NCI-H748 (cell line): Measurements from ENCODE around the gene IFITM5.
"Not testable (repeated sequence)": the region's sequence is repeated elsewhere in the genome, so short reads cannot be mapped to it uniquely, and the experiment has no call there.

Experiments used
- DNase-seq: peaks from one replicate; lab custom pipeline; 2025; ENCODE audit not compliant: unreplicated experiment; lab: John Stamatoyannopoulos, UW

Gene IFITM5

DNA sequence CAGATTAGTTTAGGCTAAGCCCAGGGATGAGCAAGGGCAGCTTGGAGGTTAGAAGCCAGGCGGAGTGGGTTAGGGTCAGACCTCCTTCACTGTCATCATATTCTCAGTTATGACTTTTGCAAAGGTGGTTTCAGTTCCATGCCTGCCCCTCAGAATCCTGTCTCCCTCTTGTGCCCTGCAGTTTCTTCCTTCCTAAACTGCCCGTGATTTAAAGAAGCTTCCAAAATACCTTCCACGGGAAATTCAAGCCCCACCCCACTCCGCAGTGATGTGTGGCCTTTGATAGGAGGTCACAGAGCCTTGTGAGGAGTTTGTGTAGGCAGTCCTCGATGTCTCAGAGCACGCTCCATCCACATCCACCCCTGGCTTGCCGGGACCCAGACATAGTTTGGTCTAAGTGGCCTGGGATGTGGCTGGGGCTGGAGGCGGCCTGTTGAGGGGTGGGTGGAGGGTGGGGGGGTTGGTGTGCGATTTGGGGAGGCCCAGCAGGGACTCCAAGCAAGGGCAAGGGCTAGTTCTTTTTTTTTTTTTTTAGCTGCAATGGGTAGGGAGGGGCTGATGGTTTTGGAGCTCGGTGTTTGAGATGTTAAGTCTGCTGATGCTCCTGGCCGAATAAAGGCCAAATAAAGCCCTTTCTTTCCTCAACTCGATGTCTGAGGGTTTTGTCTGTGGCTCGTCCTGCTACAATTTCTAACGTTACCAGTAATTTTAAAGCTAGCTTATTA is 12.9 kb upstream of the IFITM5 start:
- DNase-seq, result no peak

DNA sequence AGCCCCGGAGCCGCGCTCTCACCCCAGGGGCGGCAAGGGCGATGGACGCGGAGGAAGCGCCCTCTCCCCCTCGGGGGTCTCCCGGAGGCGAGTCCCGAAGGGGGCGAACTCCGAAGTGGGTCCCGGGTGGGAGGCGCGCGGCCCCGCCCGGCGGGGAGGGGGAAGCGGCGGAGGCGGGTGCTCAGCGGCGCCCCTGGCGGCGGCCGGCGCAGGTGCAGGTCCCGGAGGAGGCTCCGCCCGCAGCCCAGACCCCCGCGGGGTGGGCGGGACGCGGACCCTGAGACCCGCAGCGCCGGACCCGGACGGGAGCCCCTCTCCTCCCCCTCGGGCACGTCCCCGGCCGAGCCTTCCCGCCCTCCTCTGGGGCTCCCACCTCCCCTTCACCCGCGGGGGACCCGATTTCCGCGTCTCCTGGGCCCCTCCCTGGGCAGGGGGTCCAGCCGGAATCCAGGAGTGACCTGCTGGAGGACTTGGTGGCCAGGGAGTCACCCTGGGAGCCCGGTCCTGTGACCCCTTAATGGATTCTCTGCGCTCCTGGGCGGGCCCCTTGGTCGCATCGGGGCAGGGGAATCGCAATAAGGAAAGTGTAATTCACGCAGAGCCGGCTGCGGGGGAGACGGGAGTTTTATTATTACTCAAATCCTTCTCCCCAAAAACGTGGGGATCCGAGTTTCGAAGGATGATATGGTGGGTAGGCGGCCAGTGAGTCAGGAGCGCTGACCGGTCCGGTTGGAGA is 11.9 kb upstream of the IFITM5 start:
- not testable (repeated sequence) for DNase-seq

DNA sequence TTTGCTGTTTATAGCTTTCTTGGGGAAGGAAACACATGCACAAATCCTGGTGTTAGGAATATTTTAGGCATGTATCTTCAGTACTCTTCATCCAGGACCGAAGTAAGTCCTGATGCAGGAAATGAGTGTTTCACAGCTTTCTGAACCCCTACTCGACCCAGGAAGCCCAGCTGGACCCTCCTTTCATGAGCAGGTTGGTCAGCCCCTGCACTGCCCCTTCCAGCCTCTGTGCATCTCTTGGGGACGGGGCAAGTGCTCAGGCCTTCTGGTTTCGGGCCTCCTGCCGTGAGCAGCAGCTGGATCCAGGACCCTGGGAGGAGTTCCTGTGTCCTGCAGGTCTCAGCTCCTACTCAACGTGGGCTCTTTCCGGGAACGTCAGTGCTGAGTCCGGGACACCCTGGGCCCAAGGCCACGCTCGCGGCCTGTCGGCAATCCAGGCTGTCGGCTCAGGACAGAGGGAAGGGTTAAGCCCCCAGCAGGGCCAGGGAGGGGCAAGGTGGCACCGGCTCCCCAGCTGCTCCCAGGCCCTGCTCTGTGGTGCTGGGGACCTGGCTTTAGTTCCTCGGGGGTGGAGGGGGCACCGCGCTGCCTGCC is 10.8 kb upstream of the IFITM5 start:
- not testable (repeated sequence) for DNase-seq

DNA sequence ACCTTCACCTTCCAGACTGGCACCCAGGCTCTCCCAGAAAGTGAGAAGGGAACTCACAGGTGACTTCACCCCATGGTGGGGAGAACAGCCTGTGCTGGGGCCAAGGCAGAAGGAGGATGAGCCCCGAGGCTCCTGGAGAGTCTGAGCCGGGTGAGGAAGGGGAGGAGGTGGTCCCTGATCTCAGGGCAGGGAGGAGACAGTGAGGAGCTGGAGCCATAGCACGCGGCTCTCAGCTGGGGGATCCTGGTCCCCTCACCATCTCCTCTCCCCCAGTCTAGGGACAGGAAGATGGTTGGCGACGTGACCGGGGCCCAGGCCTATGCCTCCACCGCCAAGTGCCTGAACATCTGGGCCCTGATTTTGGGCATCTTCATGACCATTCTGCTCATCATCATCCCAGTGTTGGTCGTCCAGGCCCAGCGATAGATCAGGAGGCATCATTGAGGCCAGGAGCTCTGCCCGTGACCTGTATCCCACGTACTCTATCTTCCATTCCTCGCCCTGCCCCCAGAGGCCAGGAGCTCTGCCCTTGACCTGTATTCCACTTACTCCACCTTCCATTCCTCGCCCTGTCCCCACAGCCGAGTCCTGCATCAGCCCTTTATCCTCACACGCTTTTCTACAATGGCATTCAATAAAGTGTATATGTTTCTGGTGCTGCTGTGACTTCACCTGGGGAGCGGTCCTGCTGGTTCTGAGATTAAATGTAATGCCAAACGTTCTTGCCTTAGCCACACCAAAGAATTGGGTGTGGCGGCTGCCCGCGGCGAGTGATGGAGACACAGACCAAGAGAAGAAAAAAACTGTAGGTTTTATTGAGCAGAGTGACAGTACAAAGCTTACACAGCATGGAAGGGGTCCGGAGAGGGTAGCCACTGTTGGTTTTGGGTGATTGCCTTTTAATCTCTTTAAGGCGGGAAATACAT is 9.7 kb upstream of the IFITM5 start:
- not testable (repeated sequence) for DNase-seq

DNA sequence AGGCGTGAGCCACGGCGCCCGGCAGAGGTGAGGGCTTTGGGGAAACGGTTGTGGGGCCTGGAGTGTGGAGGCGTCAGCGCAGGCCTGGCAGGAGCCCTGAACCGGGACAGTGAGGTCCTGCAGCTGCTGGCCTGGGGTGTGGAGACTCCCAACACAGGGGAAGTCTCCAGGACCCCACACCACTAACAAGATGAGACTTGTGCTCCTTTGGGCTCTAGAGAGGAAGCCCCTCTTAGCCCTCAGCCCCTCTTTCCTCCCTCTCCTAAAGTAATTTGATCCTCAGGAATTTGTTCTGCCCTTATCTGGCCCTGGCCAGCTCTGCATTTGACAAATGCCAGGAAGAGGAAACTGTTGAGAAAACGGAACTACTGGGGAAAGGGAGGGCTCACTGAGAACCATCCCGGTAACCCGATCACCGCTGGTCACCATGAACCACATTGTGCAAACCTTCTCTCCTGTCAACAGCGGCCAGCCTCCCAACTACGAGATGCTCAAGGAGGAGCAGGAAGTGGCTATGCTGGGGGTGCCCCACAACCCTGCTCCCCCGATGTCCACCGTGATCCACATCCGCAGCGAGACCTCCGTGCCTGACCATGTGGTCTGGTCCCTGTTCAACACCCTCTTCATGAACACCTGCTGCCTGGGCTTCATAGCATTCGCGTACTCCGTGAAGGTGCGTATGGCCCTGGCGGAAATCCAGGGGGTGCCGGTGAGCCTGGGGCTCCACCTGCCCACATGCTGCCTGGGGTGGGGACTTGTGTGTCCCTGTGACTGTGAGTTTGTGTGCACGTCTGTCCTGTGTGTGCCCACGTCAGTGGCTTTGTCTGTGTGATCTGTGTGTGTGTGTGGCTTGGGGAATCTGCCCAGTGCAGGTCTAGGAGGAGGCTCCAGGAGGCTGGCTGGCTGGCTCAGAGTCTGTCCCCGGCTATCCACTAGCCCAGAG is 8.7 kb upstream of the IFITM5 start, which contains the start of gene IFITM2:
TSS of gene IFITM2 (plus strand) at position 51 of the 943 bp plus-strand sequence. CDS start at position 428, 377 bp downstream.
- DNase-seq, result not testable (repeated sequence)

DNA sequence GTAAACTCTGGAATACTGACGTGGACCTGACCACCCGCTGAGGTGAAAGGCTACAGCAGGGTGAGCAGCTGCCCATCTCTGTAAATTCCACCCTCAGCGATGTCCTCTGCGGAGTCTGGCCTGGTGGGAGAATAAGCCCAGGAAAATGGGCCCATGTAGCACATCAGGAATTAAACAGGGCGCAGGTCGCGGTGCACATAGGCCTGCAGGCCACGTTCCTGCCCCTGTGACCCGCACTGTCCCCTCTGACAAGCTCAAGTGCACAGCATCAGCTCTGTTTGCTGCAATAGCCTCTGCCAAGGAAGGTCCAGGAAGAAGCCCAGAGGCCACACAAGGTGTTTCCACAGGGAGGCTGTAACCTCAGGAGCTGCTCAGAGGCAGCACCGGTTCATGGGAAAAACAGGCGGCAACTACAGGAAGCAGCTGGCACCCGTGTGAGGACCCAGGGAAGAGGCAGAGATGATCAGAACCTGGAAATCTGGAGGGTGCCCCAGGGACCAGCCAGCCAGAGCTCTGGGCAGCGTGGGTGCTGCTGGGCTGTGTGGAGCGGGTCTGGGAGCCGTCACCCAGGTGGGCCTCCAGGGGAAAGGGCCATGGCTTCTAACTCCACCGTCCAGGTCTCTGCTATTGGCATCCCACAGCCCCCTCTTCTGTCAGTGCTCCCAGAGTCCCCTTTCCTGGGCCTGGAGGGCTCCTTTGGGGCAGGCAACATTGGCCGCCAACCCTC is 7.5 kb upstream of the IFITM5 start:
- DNase-seq, result no peak

DNA sequence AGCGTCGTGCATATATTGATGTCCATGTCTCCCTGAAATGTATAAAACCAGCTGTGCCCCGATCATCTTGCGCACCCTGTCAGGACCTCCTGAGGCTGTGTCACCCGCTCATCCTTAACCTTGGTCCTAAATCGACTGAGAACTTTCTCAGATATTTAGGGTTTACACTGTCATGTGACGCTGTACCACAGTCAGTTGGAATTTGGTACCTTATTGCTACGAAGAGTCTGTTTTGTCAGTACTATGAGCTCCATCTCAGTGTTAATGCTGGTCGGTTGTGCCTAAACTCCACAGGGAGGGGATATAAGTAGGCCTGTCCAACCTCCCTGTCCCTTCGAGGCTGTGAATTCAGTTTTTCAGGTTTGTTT is 6.5 kb upstream of the IFITM5 start:
- DNase-seq, result no peak

DNA sequence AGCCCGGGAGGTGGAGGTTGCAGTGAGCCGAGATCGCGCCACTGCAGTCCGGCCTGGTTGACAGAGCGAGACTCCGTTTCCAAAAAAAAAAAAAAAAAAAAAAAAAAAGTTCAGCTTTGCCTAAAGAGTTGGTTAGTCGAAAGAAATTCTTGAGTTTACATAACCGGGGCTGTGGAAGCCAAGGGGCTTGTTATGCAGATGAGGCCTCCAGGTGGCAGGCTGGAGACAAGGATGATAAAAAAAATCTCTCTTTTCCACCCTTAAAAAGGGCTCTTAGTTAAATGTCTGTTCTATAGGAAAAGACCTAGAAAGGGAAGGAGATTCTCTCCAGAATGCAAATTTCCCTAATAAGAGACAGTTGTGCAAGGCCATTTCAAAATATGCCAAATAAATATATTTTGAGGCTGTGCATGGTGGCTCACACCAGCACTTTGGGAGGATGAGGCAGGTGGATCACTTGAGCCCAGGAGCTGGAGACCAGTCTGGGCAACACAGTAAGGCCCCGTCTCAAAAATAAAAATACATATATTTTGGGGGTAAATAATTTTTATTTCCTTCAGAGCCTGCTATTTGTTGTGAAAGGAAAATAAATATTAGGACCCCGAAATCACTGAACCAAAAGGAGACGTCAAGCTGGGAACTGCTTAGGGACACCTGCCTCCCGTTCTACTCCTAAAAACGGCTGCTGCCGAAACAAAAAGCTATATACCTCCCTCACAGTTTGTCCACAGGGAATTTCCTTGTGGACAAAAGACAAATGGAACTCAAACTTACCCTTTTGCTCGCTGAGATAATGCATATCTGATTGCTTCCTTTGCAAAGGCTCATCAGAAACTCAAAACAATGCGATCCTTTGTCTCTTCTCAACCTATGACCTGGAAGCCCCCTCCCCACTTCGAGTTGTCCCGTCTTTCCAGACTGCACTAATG is 5.9 kb upstream of the IFITM5 start:
- DNase-seq, result peak; percentile 41

DNA sequence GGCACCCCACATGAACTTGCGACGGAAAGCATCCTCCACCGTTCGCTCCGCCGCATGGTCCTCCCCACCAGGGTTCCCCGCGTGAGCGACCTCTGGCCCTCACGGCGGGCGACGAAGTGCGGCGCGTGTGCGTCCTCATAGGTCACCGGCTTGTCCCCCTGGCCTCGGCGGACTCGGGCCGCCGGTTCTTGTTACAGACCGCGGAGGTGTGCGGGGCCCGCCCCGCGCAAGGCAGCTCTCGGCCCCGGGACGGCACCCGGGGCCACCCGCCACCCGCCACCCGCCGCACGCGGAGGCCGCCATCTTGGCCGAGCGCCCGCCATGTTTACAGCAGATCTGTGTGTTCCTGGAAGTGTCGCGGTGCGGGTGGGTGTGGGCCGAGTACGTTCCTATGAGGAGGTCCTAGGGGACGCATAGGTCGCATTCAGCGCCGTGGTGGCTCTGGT is 4.8 kb upstream of the IFITM5 start:
- DNase-seq, result no peak

DNA sequence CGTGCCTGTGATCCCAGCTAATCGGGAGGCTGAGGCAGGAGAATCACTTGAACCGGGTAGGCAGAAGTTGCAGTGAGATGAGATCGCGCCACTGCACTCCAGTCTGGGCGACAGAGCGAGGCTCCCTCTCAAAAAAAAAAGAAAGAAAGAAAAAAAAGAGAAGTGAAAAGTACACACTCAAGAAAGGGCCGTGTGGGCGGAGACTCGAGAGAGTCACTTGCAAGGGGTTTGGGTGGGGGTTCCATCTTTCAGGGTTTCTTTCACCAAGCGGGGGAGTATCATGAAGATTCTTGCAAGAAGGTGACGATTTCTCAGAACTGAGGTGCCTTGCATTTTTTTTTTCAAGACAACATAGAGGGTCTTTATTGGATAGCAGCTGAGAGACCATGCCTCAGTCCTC is 4.0 kb upstream of the IFITM5 start:
- no peak for DNase-seq

DNA sequence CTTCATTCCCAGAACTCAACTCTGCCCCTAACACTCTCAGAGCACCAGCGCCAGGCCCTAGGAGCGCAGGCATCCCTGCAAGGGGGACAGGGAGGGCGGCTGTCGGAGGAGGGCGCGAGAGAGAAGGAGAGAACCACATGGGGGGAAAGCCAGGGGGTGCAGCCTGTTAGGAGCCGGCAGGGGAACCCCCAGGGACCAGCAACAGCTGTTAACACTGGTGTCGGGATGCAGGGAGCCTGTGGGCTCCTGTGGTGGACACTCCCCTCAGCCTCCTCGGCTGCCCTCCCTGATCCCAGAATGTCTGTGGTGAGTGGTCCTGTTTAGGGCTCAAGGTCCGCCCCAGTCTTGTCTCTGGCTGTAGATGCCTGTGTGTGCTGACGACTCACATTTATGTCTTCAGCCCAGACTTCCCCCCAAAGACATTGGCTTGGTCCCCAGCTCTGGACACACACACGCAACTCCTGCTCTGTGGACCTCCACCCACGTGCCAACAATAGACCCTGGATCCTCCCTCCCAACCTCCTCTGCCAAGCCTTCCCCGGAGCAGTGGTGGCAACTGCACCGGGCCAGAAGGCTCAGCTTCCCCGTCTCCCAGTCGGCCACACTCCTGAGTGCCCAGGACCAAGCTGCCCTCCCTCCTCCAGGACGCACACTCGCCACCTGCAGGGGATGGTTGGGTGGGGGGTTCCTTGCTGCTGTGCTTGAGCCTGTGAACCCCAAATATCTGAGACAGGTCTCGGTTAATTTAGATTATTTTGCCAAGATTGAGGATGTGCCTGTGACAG is 817 bp upstream of the IFITM5 start:
- DNase-seq, result no peak

DNA sequence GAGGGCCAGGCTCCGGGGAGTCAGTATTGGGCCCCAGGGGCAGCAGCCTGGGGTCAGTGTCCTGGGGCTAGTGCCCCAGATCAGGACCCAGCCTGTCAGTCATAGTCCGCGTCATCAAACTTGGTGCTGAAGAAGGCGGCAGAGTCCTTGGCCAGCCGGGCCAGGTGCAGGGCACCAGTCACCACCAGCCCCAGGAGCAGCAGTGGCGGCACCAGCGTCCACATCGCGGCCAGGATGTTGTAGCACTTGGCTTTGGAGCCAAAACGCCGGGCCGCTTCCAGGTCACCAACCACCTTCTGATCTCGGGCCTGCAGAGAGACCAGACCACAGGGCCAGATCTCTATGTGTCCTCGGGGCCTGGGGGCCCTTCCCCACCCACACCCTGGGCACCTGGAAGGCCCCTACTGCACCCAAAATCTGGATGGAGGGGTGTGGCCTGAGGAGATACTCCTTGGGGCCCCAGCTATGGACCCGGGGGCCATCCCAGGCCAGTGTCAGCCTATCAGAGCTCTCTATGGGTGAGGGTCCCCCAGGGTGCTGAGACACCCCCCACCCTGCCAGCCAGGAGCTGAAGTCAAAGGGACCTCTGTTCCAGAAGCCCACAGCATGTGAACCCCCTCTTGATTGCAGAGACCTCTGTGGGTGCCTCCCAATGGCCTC is 790 bp downstream of the IFITM5 start:
- DNase-seq, result no peak

DNA sequence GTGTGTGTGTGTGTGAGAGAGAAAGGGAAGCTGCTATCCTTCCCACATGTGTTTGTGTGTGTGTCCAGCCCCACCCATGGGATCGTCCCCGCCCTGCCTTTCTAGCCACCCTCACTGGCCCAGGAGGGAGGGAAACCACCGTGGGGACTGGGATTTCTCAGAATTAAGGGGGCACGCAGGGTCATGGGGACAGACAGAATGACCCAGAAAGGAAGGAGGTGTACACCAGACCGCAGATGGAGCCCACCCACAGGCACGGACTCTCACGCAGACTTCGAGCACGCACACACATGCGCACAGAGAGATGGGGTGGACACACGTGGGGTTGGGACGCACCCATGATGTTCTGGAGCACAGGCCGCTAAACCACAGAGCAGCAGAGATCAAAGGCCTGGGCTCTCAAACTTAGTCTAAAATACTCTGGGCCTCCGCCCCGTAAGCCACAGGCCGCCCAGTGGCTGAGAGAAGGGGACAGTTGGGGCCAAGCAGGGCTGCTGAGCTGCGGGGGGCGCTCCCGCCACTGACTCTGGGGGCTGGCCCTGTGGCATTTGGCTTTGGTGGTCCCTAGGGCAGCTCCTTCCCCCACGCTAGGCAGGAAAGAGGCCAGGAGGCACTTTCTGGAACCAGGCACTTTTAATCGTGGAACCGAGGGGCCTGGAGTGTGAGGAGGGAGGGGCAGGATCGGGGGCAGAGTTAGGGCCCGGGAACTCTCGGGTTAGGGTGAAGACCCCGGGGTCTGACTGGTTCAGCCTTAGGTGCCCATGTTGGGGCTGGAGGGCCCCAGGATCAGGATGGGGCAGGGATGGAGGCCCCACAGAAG is 1.5 kb downstream of the IFITM5 start:
- DNase-seq, result no peak

DNA sequence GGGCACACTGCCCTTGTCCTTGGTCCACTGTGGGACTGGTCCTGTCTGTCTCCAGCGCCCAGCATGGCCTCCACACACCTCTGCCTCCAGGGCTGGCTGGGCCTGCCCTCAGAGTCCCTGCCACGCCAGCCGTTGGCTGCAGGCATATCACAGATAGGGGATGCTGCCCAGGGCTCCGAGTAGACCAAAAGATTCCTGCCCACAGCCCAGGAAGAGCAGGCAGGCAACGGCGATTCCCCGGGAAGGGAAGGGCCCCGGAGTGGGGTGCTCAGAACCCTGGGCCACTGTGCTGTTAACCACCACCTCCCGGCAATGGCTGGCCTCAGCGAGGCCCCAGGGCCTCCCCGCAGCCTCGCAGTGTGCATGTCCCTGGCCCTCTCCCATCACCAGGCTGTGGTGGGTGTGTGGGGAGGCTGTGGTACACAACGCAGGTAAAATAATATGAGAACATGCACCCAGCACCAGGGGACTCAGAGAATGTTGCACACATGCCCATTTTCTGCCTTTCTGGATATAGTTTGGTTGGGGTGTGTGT is 2.2 kb downstream of the IFITM5 start:
- DNase-seq, result no peak

DNA sequence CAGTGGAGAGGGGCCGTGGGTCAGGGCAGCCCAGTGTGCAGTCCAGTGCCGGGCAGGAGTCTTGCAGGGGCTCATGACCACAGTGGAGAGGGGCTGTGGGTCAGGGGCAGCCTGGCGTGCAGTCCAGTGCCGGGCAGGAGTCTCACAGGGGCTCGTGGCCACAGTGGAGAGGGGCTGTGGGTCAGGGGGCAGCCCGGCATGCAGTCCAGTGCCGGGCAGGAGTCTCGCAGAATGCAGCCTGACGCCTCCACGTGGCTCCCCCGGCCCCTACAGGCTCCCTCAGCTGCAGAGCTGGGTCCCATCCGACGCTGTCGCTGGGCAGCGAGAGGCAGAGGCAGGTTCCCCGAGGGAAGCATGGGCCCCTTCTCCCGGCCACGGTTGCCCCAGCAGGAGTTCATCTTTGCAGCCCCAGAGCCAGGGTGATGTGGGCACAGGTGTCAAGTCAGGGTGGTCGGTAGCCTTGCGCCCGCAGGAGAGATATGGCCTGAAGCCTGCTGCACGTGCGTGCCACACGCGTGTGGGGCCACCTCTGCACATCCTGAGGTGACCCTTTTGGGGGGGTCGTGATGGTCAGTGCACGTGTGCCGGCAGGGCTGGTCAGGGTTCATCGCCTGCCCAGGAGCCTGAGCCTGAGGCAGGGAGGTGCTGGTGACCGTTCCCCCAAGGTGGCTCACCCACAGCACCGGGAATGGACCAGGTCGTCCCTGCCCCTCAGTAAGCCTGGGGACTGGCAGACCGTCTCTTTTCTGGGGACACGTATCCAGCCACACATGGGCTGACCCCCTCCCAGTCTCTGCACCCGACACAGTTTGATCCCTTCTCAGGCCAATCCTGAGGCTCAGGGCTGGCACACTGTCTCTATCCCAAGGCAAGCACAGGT is 2.9 kb downstream of the IFITM5 start:
- DNase-seq, result no peak
